HG03175 (cell line): ENCODE data around the gene CDKAL1.
"Not testable (repeated sequence)": the region's sequence is repeated elsewhere in the genome, so short reads cannot be mapped to it uniquely, and the experiment has no call there.

Experiments
- ATAC-seq: cut with Tn5 transposase; IDR thresholded peaks from one replicate; pipeline ENCODE4 v1.9.1; 2021; ENCODE audit warnings: mild to moderate bottlenecking, moderate library complexity; ENCODE audit not compliant: unreplicated experiment

CDKAL1 gene

GRCh38 chr6:20706238-20706938 lies 172.1 kb downstream of the CDKAL1 start:
- ATAC-seq: no peak

- ATAC-seq: no peak
Observed at GRCh38 chr6:20706939-20707485, 172.8 kb downstream of the CDKAL1 start.

- no peak for ATAC-seq
Observed at GRCh38 chr6:20707870-20708269, 173.6 kb downstream of the CDKAL1 start.

- peak; percentile 85 for ATAC-seq
Observed at GRCh38 chr6:20708367-20709124, 174.3 kb downstream of the CDKAL1 start.

GRCh38 chr6:20709451-20709850 lies 175.2 kb downstream of the CDKAL1 start:
- ATAC-seq: no peak

GRCh38 chr6:20710341-20710740 lies 176.1 kb downstream of the CDKAL1 start:
- no peak for ATAC-seq

GRCh38 chr6:20711518-20711917 lies 177.3 kb downstream of the CDKAL1 start:
- no peak for ATAC-seq

- no peak for ATAC-seq
Observed at GRCh38 chr6:20712011-20712410, 177.8 kb downstream of the CDKAL1 start.

- no peak for ATAC-seq
Observed at GRCh38 chr6:20715135-20715806, 181.0 kb downstream of the CDKAL1 start.

- ATAC-seq: no peak
Observed at GRCh38 chr6:20716865-20717264, 182.6 kb downstream of the CDKAL1 start.

- ATAC-seq: no peak
Observed at GRCh38 chr6:20717743-20718142, 183.5 kb downstream of the CDKAL1 start.

GRCh38 chr6:20718705-20719653 lies 184.7 kb downstream of the CDKAL1 start:
- no peak for ATAC-seq

- ATAC-seq: no peak
Observed at GRCh38 chr6:20719980-20720379, 185.7 kb downstream of the CDKAL1 start.

- not testable (repeated sequence) for ATAC-seq
Observed at GRCh38 chr6:20721121-20721520, 186.9 kb downstream of the CDKAL1 start.

GRCh38 chr6:20722455-20722854 lies 188.2 kb downstream of the CDKAL1 start:
- peak; percentile 47 for ATAC-seq

GRCh38 chr6:20723236-20723635 lies 189.0 kb downstream of the CDKAL1 start:
- ATAC-seq: no peak

GRCh38 chr6:20724443-20725190 lies 190.4 kb downstream of the CDKAL1 start:
- ATAC-seq: no peak

- ATAC-seq: not testable (repeated sequence)
Observed at GRCh38 chr6:20725235-20725634, 191.0 kb downstream of the CDKAL1 start.

- ATAC-seq: no peak
Observed at GRCh38 chr6:20729086-20729485, 194.8 kb downstream of the CDKAL1 start.

GRCh38 chr6:20732362-20732761 lies 198.1 kb downstream of the CDKAL1 start:
- ATAC-seq: not testable (repeated sequence)
